H1 (cell line): Measurements from ENCODE around the gene WDR3. TPM values are rescaled to one million over a fixed set of nuclear protein-coding genes. Genes with fewer than 3 reads are reported as not detected.
A peak's percentile ranks its signal among the peaks of the same experiment; 100 is the strongest.

Experiments
- YY1 ChIP-seq: IDR thresholded peaks from 2 replicates; pipeline ENCODE4 v1.6.1; 2011; ENCODE audit warnings: low read depth, mild to moderate bottlenecking, low read length
- polyA plus RNA-seq, 7 experiments: library from polyadenylated mRNA; depleted of rRNA in 3 of 7; stranded (reverse) in 5 of 7; unstranded in 2 of 7; fragments of >200 nt in 5 of 7; fragments of 200-250 nt in 2 of 7; gene quantifications; 1 replicate in 5 of 7; 2 replicates in 1 of 7; 4 replicates in 1 of 7; pipeline versions ENCODE4 v1.2.1 to v1.2.3, GENCODE V29; 2011 to 2013; ENCODE audit warnings: missing spikeins in 2 of 7, mixed read lengths in 2 of 7
- total RNA-seq: library from RNA; stranded (reverse); fragmentation: NEBNext Ultra II Directional; extraction: Animal tissue kit (Norgen Biotek cat#: 25700); gene quantifications from 2 replicates; pipeline ENCODE4 v1.2.1, GENCODE V29; 2021
- TF ChIP-seq, protein P1 (sequence below), 3 experiments: IDR thresholded peaks; 1 replicate in 2 of 3; 2 replicates in 1 of 3; pipeline versions ENCODE4 v1.5.1 to v1.6.1; 2011; ENCODE audit warnings: low read length in 3 of 3, mild to moderate bottlenecking in 3 of 3, inconsistent platforms in 2 of 3, low read depth in 1 of 3, moderate library complexity in 1 of 3; ENCODE audit not compliant: insufficient read depth in 1 of 3; ENCODE audit errors: control extremely low read depth in 1 of 3

Gene WDR3
- total and polyA plus RNA-seq, 2 of the 8 experiments (the other 6 are each of a cell fraction or from before 2014, with no cell fraction given): 18.2 to 67.9 TPM

DNA sequence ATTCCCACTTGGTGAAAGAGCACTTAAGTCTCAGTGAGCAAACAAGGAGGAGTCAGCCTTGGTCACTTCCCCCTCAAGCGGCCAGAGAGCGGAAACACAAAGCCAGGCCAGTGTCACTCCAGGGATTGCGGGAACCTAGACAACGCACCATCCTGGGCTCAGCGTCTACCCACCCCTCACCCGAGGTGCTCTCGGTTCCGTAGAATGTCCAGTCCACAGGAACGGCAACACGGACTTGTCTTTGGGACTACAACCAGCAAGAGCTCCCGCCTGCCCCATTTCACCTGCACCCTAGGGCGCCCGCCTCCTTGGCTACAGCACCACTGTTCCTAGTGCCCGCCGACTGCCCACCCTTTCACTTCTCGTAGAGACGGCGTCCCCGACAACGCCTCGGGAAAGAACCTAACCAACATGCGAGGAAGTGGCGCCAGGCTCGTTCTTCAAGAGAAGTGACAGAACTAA, 627 bp upstream of the WDR3 start (continued):
- TF ChIP-seq, protein P1, sequence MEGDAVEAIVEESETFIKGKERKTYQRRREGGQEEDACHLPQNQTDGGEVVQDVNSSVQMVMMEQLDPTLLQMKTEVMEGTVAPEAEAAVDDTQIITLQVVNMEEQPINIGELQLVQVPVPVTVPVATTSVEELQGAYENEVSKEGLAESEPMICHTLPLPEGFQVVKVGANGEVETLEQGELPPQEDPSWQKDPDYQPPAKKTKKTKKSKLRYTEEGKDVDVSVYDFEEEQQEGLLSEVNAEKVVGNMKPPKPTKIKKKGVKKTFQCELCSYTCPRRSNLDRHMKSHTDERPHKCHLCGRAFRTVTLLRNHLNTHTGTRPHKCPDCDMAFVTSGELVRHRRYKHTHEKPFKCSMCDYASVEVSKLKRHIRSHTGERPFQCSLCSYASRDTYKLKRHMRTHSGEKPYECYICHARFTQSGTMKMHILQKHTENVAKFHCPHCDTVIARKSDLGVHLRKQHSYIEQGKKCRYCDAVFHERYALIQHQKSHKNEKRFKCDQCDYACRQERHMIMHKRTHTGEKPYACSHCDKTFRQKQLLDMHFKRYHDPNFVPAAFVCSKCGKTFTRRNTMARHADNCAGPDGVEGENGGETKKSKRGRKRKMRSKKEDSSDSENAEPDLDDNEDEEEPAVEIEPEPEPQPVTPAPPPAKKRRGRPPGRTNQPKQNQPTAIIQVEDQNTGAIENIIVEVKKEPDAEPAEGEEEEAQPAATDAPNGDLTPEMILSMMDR (IDR thresholded peaks at IDR 0.05; ENCODE audit: control extremely low read depth in 1 of 3, insufficient read depth in 1 of 3, low read depth in 1 of 3, low read length in 3 of 3): peak in 2 of 3 experiments; percentile 22 to 44; a peak in 2 of 4 replicates
- no peak for TF ChIP-seq YY1
- TF ChIP-seq, all 59 proteins: peak for 5
